Anterior cingulate cortex (tissue), 58 donors: ENCODE results near the gene MRAP.

Source experiments
- DNase-seq, 58 donors: peaks; one replicate each; lab custom pipeline; 2025; lab: John Stamatoyannopoulos, UW

The MRAP gene

DNA sequence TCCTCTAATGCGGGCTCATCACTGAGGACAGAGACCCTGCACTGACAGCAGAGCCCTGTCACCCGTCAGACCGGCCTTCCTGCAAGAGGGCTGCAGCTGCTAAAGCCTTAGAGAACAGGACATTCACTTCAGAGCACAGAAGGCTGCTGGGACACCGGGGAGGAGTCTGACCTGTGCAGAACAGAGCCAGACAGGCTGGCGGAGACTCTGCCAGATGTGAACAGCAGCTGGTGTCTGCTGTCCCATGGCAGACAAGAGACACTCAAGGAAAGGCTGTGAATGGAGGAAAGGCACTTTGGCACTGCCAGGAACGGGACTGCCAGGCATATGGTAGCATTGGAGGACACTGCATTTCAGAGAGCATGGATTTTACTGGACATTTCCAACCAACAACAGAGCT is 21.4 kb downstream of the MRAP start:
- DNase-seq, result peak in 4 of 58 donors; percentile 22 to 48 (median 26)

DNA sequence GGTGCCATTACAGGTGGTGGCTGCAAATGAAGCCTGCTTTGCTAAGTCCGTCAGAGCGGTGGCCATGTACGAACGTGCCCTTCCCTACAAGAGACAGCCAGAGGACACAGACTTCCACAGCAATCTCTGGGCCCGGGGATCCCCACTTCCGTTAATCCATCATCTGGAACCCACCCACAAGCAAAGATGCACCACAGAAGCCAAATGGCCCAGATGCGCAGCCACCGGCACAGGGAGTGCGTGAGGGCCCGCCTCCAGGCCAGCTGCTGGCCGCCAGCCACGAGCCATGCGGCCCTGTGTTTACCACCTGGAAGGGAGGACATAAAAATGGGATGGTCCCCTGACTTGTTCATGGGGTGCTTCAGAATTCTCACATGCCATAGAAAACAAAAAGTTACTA is 22.1 kb downstream of the MRAP start:
- DNase-seq, result no peak

DNA sequence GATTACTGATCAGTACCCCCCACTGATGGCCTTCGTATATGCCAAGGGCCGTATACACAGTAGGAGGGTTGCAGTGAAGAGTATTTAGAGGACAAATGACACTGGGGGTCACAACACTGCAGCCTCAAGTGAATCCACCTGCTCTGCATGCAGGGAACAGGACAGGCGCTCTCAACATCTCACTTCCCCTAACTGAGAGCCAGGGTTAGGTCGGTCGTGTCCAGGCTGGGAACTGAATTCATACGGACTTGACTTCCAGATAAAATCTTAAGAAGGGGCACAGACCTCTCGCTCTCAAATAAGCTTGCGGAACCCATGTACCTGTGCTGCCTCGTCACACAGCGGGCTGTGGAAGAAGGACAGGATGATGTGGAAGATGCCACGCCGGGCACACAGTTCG is 22.8 kb downstream of the MRAP start:
- DNase-seq, result no peak

DNA sequence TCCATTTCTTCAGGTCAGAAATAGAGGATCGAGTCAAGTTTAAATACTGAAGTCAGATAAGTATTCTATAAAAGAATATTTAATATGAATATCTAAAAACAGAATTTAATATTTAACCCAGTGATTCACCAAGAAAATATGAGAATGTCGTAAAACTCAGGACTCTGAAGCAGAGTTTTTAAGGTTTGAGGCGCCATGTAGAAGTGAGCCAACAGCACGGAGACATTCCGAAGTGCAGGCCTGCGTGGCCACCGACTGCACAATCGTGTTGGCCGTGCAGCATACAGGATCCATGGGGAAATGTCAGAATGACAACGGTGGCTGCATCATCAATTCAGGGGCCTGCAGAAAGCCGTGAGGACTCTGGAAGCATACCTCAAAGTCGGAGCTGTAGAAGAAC is 23.4 kb downstream of the MRAP start:
- no peak for DNase-seq

DNA sequence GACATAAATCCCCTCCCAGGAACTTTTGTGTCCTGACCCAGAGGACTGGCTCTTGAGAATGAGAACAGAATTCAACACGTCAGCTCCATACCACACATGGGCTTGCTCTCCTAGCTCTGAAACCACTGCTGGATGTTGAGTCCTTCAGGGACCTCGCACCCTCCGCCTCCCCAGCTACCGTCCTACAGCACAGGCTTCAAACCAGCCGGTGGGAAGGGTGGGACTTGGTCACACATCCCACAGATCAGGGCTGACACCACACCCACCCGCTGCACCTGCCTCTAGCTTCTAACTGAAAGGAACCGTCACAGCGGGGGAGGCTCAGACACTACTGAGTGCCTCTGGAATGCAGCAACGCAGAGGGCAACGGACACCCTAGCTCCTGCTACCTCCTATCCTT is 24.0 kb downstream of the MRAP start:
- peak in 4 of 58 donors; percentile 8 to 26 (median 10) for DNase-seq

DNA sequence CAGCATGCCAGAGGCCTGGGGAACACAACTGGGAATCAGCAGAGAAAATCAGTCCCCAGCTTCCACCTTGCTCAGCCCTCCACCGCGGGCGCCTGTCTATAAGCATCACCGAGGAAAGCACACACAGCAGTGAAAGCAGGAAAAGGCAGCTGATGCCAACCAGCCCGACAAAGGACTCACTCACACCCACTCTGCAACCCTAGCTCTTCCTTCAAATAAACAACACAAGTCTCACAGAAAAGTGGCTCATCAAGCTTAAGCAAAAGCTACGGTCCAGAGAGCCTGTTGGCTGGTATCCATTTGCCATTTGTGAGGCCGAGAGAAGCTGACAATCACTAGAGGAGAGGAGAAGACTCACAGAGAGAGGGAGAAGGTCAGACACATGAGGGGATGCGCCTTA is 27.1 kb downstream of the MRAP start:
- DNase-seq, result peak in 25 of 58 donors; percentile 11 to 56 (median 27)

DNA sequence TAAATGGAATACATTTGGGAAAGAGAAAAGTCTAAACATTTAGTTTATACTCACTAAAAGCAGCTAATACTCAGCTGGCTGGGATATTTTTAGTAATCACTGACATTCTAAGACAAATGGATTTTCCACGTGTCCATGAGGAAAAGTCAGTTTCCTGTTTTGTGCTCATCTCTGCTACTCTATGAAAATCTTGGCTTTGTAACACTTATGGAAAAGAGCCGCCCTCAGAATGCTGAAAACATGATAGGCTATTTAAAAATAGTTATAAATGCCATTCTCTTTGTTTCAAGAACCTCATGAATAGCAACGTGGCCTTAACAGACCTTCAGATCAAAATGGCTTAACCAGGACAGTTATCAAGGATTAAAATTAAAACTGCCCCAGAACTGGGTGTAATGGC is 29.9 kb downstream of the MRAP start:
- DNase-seq, result no peak

DNA sequence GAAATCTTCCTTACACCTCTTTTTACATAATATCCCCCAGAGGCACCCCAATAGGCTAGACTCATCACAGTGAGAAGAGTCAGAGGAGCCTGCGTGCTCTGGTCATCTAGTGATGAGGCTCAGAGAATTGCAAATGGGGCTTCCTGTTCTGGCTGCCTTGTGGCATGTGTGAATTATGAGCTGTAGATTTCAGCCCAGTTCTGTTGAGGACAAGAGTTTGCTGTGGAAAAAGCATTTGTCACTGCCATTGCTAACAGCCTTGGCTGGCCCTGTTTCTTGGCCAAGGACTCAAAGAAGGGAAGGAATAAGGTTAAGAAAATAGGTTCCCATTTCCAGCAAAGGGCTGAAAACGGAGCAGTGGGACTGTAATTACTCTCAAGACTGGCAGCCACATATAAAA is 30.7 kb downstream of the MRAP start:
- peak in 4 of 58 donors; percentile 8 to 22 (median 14) for DNase-seq

DNA sequence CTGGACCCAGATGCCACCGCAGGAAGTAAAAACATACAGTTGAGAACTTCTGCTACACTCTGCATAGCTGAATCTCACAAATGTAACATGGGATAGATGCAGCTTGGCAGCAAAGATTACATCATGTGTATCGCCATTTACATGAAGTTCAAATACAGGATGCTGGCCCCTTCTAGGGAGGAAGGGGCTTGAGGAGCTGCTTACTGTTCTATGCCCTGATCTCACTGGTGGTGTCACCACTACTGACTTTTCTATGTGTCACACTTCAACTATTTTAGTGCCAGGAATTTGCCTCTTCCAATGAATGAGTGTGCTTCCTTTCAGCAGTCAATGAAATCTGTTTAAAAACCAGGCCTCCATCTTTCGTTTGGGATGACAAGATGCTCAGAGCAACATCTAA is 31.1 kb downstream of the MRAP start:
- DNase-seq, result no peak

DNA sequence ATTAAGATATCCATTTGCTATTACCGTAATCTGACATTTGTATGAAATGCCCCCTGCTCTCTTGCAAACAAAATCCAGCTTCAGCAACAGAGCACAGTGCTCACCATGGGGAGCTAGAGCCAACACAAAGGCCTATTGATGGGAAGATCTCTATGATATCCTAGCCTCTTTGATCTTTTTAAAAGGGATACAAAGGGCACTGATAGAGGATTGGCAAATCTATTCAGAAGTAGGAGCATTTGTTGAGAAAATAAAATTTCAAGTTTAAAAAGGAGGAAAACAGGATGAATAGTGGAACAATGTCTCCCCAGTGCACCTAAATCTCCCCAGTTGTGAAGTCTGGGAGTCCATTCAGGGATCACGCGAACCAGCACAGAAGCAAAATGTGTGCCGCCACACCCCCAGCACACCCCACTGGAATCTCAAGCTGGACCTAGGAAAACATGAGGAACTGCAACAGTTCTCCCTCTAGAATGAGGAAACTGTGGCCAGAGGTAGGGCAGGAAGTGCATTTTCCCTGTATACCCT is 32.2 kb downstream of the MRAP start:
- peak in 7 of 58 donors; percentile 21 to 43 (median 27) for DNase-seq

DNA sequence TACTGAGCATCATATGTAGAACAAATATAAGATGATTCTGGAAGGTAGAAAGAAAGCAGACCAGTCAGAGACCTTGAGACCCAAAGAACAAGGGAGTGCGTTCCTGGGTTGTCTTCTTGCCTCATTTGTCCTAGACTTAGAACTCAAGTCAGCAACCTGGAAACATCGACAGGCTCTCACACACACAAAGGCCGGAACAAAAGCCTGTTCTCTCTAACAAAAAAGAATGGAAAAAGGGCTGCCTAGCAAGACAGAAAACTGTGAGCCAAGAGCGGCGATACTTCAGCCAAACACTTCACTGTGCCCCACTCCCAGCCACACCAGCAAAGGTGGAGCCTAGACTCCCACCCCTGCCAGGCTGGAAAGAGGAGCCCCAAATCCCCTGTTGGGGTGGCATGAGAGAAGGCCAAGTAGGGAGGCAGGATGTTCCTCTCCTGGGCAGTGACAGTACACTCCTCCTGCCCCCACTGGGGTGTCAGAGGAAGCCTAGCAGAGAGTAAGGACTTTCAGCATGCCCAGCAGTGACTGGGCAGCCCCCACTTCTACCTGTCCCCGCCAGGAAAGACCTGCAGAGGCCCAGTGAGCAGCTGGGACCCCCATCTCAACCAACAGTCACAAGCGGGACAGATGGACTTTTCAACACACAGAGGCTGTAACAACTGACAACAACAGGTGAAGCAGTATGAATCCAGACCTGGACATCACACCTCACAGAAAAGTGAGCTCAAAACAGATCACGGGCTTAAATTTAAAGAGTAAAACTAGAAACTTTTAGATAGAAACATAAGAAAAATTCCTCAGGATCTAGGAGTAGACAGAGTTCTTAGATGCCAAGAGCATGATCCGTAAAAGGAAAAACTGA is 33.0 kb downstream of the MRAP start:
- DNase-seq, result peak in 14 of 58 donors; percentile 11 to 60 (median 31)

DNA sequence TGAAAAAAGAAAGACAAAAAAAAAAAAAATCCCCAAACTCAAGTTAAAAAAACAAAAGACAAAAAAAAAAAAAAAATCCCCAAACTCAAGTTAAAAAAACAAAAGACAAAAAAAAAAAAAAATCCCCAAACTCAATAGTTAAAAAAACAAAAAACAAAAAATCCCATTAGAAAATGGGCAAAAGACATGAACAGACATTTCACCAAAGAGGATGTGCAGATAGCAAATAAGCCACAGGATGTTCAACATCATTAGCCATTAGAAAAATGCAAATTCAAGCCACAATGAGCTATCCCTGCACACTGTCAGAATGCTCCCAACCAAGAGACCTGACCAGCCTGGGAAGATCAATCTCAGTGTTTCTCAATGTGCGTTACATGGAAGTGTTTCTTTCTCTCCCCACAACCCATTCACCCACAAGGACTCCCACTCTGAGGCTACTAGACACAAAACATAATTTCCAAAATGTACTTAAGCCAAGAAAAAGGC is 33.9 kb downstream of the MRAP start:
- DNase-seq, result no peak

DNA sequence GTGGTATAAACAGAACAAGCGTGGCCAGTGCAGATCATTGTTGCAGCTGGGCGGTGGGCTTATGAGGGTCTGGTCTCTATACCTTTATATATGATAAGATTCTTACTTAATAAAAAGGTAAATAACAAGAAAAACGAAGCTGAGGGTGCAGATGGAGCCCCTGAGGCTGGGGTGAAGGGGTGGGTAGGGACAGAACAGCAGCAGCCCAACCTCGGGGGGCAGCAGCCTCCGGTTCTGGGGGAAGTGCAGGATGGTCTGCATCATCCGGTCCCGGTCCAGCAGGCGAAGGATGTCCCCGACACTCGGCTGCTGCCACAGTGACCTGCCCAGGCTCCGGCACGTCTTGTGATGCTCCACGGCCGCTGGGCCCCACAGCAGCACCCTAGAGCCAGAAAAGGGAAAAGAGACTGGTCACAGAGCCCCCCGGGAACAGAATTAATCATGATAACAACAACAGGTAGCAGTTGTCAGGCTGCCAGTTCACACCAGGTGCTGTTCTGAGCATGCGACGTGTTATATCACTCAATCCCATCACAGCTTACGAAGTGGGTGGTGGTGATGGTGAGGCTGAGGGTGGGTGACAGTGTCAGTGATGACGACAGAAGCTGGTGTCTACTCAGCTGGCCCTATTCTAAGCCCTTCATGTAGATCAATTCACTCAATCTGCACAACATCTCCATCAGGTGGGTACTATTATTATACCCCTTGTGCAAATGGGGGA is 35.5 kb downstream of the MRAP start:
- DNase-seq, result peak in 1 of 58 donors; percentile 28

DNA sequence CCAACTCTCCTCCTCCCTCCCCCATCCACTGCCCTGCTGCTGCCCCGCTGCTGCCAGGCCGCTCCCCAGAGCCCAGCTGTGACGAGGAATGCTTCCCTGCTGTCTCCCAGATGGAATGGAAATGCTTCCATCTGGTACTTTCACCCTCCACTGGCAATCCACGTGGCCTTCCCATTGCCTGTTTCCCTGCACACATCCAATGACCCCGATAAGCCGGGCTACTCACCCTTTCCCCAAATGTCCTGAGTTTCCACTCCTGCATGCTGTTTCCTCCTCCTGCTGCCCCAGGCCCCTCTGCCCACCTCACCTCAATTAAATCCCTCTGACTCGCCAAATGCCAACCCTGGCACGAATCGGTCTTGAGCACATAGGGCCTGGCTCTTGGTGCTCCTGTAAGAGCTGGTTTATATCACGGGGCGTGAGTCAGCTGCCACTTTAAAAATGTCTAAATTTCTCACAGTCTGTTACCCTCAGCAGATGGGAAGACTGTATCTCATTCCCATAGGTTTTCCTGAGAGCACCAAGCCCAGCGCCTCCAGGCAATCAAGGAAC is 36.4 kb downstream of the MRAP start:
- DNase-seq, result peak in 47 of 58 donors; percentile 15 to 80 (median 63)

DNA sequence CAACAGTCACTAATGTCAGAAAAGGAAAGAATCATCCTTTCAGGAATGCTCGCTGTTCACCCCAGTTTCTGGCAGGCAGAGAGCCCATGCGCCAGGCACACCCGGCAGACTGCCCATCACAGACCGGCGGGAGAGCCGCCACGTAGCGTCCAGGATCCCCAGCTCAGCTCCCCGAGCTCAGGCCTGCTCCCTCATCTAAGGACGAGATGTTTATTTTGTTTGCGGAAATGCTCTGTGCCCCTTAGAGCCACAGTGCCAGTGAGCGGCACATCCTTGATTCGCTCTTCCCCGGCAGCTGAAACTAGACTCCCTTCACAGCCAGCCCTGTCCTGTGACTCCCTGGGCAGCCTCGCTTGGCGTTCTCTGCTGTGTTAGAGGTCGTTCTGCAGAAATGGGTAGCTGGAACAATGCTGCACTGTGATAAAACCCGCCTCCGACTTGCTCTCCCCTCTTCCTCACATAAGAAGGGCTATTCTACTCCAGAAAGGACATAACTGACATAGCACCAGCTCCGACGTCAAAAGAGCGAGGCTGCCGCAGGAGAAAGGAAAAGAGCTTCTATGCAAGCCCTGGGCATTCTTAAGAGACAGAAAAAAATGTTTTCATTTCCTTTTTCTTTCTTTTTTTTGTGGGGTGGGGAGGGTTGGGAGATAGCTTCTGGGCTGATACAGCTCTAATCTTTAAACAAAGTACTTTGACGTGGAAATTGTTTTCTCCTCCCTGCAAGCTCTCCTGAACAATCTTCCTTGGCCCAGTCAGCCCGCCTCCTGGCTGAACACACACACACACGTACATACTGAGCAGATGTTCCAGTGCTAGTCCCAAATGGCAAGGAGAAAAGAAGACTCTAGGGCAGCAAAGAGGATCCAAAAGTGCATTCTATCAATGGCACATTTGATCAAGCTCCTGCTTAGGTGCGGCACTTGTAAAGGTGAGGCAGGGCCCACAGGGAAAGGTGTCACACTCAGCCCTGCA is 37.2 kb downstream of the MRAP start:
- peak in 55 of 58 donors; percentile 37 to 92 (median 74) for DNase-seq

DNA sequence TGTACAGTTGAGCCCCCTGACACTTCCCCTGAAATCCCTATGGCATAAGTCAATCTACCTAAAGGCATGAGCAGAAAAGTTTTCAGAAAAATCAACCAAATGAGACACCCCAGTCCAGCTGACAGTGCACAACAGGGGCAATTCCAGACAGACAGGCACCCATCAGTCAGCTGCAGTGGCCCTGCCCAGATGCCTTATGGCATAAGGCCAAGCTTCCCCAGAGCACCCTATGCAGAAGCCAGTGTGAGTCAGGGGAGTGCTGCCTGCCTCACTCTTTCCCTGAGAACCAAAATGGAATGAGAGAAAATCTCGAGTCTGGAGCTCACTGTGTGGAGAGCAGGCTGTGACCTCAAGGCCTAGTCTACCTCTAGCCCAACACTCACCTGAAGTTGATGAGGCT is 38.1 kb downstream of the MRAP start:
- DNase-seq, result peak in 24 of 58 donors; percentile 15 to 73 (median 32)

DNA sequence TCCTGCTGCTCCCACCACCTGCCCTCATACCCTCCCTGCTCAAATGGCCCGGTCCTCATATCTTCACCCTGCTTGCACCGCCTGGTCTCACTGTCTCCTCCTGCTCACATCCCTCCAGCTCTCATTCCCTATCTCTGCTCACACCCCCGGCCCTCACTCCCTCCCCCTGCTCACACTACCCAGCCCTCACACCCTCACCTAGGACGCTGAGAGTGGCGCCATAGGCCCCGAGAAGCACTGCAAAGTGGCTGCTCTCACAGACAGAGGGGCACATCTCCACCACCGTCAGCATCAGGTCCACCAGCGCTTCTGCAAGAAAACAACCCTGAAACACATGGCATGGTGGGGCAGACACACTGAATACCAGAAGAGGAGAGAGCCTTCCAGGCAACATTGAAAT is 38.6 kb downstream of the MRAP start:
- no peak for DNase-seq

DNA sequence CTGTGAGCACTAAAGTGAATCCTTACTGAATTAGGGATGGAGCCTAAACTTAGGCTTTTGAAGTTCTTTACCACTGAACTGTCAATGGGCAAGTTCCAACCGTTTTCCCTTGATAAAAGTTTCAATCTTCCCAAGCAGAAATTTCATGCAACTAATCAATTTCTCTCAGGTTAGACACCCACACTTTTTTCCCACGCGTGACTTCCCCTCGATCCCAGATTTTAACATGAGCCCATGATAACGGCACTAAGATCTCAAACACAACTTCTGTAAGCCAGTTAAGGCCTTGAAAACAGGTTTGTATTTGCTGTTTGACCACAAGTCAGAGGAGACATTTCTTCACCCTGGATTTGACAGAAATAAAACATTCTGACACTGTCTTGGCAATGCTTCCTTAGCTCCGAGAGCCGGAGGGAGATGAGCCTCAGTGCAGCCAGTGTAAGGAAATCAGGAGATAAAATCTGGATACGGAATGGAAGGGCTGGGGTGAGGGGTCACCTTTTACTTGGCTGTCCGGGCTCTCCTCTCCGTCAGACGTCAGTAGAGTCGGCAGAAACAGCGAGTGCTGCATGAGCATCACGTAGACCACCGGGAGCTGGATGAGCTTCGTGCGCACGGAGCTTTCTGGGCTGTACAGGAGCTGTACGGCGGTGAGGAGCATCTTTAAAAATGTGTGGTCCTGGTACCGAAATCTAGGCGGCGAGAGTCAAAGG is 39.7 kb downstream of the MRAP start:
- DNase-seq, result no peak
